ENCODE measurements around the gene VASP. TPM values are rescaled to one million over a fixed set of nuclear protein-coding genes. Genes with fewer than 3 reads are reported as not detected.
A peak's percentile ranks its signal among the peaks of the same experiment; 100 is the strongest.

The VASP gene
- total and polyA plus RNA-seq, 2 experiments from 2014 or later: 60.3 to 147 TPM

GRCh38 chr19:45492137-45492626, 15.1 kb upstream of the VASP start:
- TF ChIP-seq JUNB (IDR thresholded peaks at IDR 0.05; ENCODE audit: unreplicated experiment) (no peak), EZH2 (IDR thresholded peaks at IDR 0.05; ENCODE audit: low read depth, unreplicated experiment) (no peak), ETS1 (IDR thresholded peaks at IDR 0.05) (no peak), POLR2AphosphoS5 (IDR thresholded peaks at IDR 0.05; ENCODE audit: low read depth) (no peak), ZNF331 (CRISPR knock-in tag; IDR thresholded peaks at IDR 0.05; ENCODE audit: low read depth) (no peak), ZNF114 (CRISPR knock-in tag; IDR thresholded peaks at IDR 0.05) (no peak), NANOG (IDR thresholded peaks at IDR 0.05; ENCODE audit: borderline replicate concordance) (no peak), CREB1 (CRISPR knock-in tag; IDR thresholded peaks at IDR 0.05; ENCODE audit: low read depth) (no peak), STAT1 (IDR thresholded peaks at IDR 0.05; ENCODE audit: unreplicated experiment) (no peak), EZH2phosphoT487 (IDR thresholded peaks at IDR 0.05; ENCODE audit: unreplicated experiment) (no peak), REST (IDR thresholded peaks at IDR 0.05; ENCODE audit: unreplicated experiment) (no peak)
- TF ChIP-seq, protein P1, sequence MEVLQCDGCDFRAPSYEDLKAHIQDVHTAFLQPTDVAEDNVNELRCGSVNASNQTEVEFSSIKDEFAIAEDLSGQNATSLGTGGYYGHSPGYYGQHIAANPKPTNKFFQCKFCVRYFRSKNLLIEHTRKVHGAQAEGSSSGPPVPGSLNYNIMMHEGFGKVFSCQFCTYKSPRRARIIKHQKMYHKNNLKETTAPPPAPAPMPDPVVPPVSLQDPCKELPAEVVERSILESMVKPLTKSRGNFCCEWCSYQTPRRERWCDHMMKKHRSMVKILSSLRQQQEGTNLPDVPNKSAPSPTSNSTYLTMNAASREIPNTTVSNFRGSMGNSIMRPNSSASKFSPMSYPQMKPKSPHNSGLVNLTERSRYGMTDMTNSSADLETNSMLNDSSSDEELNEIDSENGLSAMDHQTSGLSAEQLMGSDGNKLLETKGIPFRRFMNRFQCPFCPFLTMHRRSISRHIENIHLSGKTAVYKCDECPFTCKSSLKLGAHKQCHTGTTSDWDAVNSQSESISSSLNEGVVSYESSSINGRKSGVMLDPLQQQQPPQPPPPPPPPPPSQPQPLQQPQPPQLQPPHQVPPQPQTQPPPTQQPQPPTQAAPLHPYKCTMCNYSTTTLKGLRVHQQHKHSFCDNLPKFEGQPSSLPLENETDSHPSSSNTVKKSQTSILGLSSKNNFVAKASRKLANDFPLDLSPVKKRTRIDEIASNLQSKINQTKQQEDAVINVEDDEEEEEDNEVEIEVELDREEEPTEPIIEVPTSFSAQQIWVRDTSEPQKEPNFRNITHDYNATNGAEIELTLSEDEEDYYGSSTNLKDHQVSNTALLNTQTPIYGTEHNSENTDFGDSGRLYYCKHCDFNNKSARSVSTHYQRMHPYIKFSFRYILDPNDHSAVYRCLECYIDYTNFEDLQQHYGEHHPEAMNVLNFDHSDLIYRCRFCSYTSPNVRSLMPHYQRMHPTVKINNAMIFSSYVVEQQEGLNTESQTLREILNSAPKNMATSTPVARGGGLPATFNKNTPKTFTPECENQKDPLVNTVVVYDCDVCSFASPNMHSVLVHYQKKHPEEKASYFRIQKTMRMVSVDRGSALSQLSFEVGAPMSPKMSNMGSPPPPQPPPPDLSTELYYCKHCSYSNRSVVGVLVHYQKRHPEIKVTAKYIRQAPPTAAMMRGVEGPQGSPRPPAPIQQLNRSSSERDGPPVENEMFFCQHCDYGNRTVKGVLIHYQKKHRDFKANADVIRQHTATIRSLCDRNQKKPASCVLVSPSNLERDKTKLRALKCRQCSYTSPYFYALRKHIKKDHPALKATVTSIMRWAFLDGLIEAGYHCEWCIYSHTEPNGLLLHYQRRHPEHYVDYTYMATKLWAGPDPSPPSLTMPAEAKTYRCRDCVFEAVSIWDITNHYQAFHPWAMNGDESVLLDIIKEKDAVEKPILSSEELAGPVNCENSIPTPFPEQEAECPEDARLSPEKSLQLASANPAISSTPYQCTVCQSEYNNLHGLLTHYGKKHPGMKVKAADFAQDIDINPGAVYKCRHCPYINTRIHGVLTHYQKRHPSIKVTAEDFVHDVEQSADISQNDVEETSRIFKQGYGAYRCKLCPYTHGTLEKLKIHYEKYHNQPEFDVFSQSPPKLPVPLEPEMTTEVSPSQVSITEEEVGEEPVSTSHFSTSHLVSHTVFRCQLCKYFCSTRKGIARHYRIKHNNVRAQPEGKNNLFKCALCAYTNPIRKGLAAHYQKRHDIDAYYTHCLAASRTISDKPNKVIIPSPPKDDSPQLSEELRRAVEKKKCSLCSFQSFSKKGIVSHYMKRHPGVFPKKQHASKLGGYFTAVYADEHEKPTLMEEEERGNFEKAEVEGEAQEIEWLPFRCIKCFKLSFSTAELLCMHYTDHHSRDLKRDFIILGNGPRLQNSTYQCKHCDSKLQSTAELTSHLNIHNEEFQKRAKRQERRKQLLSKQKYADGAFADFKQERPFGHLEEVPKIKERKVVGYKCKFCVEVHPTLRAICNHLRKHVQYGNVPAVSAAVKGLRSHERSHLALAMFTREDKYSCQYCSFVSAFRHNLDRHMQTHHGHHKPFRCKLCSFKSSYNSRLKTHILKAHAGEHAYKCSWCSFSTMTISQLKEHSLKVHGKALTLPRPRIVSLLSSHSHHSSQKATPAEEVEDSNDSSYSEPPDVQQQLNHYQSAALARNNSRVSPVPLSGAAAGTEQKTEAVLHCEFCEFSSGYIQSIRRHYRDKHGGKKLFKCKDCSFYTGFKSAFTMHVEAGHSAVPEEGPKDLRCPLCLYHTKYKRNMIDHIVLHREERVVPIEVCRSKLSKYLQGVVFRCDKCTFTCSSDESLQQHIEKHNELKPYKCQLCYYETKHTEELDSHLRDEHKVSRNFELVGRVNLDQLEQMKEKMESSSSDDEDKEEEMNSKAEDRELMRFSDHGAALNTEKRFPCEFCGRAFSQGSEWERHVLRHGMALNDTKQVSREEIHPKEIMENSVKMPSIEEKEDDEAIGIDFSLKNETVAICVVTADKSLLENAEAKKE (CRISPR knock-in tag; IDR thresholded peaks at IDR 0.05): no peak
- TF ChIP-seq, protein P2, sequence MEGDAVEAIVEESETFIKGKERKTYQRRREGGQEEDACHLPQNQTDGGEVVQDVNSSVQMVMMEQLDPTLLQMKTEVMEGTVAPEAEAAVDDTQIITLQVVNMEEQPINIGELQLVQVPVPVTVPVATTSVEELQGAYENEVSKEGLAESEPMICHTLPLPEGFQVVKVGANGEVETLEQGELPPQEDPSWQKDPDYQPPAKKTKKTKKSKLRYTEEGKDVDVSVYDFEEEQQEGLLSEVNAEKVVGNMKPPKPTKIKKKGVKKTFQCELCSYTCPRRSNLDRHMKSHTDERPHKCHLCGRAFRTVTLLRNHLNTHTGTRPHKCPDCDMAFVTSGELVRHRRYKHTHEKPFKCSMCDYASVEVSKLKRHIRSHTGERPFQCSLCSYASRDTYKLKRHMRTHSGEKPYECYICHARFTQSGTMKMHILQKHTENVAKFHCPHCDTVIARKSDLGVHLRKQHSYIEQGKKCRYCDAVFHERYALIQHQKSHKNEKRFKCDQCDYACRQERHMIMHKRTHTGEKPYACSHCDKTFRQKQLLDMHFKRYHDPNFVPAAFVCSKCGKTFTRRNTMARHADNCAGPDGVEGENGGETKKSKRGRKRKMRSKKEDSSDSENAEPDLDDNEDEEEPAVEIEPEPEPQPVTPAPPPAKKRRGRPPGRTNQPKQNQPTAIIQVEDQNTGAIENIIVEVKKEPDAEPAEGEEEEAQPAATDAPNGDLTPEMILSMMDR (conservative IDR thresholded peaks at IDR 0.05; ENCODE audit: low read depth in 2 of 2): no peak
- H3K27ac ChIP-seq (ENCODE audit: low read depth): no peak overlapping the region
- H3K36me3 ChIP-seq (ENCODE audit: insufficient read depth): no peaks in the 10 kb centered on the region
- no peak overlapping the region for H2AFZ ChIP-seq
- peaks cover 2% of the 10 kb centered on the region; the same call in 1 of the 2 replicates for H4K20me1 ChIP-seq (replicated peaks; ENCODE audit: insufficient read depth)
- peaks cover 4% of the 10 kb centered on the region; the same call in 1 of the 3 replicates for H3K36me3 Mint-ChIP-seq (ENCODE audit: low read depth)
- peak overlapping the region; percentile 79 for H3K4me2 ChIP-seq
- H3K4me3 Mint-ChIP-seq: peak overlapping the region; percentile 81
- H3K4me1 ChIP-seq (ENCODE audit: insufficient read depth): peaks cover 10% of the 10 kb centered on the region; the same call in 1 of the 2 replicates
- H3K9me3 Mint-ChIP-seq: no peaks in the 10 kb centered on the region; the same call in 2 of the 3 replicates
- H3K79me2 ChIP-seq (replicated peaks; ENCODE audit: insufficient read depth): no peaks in the 10 kb centered on the region
- ATAC-seq: no peak
- peaks cover 21% of the 10 kb centered on the region for H3K4me1 Mint-ChIP-seq
- DNase-seq (ENCODE audit: low spot score): no peak
- peaks cover 17% of the 10 kb centered on the region for H3F3A ChIP-seq (replicated peaks; ENCODE audit: low read depth)
- H3K4me3 ChIP-seq: peak overlapping the region; percentile 71
- peak overlapping the region; percentile 66 for H3K27ac Mint-ChIP-seq
- peaks cover 26% of the 10 kb centered on the region for H3K27me3 Mint-ChIP-seq (ENCODE audit: insufficient read depth, low read depth, poor library complexity)
- H3K9me2 ChIP-seq (ENCODE audit: insufficient read depth): no peaks in the 10 kb centered on the region
- H3K27me3 ChIP-seq (ENCODE audit: insufficient read depth): peaks cover 8% of the 10 kb centered on the region; the same call in 1 of the 2 replicates

Data from GM23338 (cell line).